Neural cell (in vitro differentiated cells): ENCODE results near the gene STX8. TPM values are rescaled to one million over a fixed set of nuclear protein-coding genes. Genes with fewer than 3 reads are reported as not detected.

Experiments used
- H2AFZ ChIP-seq: fragments of 200-600, 300-800 bp; sonication (generic), shearing (Covaris generic); 2 replicates; pipeline ENCODE4 v1.6.0; 2014; ENCODE audit warnings: low read depth, mild to moderate bottlenecking, antibody characterized with exemption, low read length, moderate library complexity
- H3F3A ChIP-seq: fragments of 200-600 bp; shearing (Covaris generic); 2 replicates; pipeline ENCODE4 v1.6.1; 2016; ENCODE audit warnings: mild to moderate bottlenecking, moderate library complexity, mixed read lengths, antibody characterized with exemption, low read length; ENCODE audit not compliant: insufficient read depth, poor library complexity, severe bottlenecking
- H3K27ac ChIP-seq: fragments of 200-600, 300-800 bp; sonication (generic), shearing (Covaris generic); 2 replicates; pipeline ENCODE4 v1.5.1; 2014; ENCODE audit warnings: mild to moderate bottlenecking, low read length, moderate library complexity
- H3K27me3 ChIP-seq: fragments of 300-800, 200-600 bp; sonication (generic), shearing (Covaris generic); 2 replicates; pipeline ENCODE4 v1.6.0; 2014; ENCODE audit warnings: mild to moderate bottlenecking, low read depth, low read length, moderate library complexity; ENCODE audit not compliant: insufficient read depth
- H3K36me3 ChIP-seq: fragments of 300-800, 200-600 bp; sonication (generic), shearing (Covaris generic); 2 replicates; pipeline ENCODE4 v1.5.1; 2014; ENCODE audit warnings: mild to moderate bottlenecking, antibody characterized with exemption, low read length, moderate library complexity; ENCODE audit not compliant: insufficient read depth
- H3K4me2 ChIP-seq: fragments of 300-800, 200-600 bp; sonication (generic), shearing (Covaris generic); 2 replicates; pipeline ENCODE4 v1.6.0; 2014; ENCODE audit warnings: mild to moderate bottlenecking, low read length
- H3K4me3 ChIP-seq: fragments of 300-800, 200-600 bp; sonication (generic), shearing (Covaris generic); 2 replicates; pipeline ENCODE4 v1.5.1; 2014; ENCODE audit warnings: mild to moderate bottlenecking, low read length, moderate library complexity
- H3K79me2 ChIP-seq: fragments of 200-600 bp; shearing (Covaris generic); replicated peaks from 2 replicates; pipeline ENCODE4 v1.6.0; 2014; ENCODE audit warnings: mild to moderate bottlenecking, low read length, moderate library complexity; ENCODE audit not compliant: insufficient read depth
- H3K9ac ChIP-seq: fragments of 300-800, 200-600 bp; sonication (generic), shearing (Covaris generic); 2 replicates; pipeline ENCODE4 v1.6.1; 2016; ENCODE audit warnings: mild to moderate bottlenecking, low read length, mixed read lengths
- H3K9me2 ChIP-seq: fragments of 200-600 bp; shearing (Covaris generic); 2 replicates; pipeline ENCODE4 v1.6.1; 2016; ENCODE audit warnings: mild to moderate bottlenecking, low read length, mixed read lengths; ENCODE audit not compliant: insufficient read depth
- H3K9me3 ChIP-seq: fragments of 200-600, 300-800 bp; sonication (generic), shearing (Covaris generic); 2 replicates; pipeline ENCODE4 v1.6.1; 2016; ENCODE audit warnings: mild to moderate bottlenecking, mixed run types, low read length, moderate library complexity, mixed read lengths
- H4K20me1 ChIP-seq: fragments of 200-600 bp; shearing (Covaris generic); 2 replicates; pipeline ENCODE4 v1.6.1; 2016; ENCODE audit warnings: mild to moderate bottlenecking, mixed run types; ENCODE audit not compliant: insufficient read depth
- CTCF ChIP-seq: fragments of 450-650 bp; IDR thresholded peaks from 2 replicates; pipeline ENCODE4 v1.5.1; 2014; ENCODE audit warnings: antibody characterized with exemption, mild to moderate bottlenecking, moderate library complexity; ENCODE audit not compliant: poor library complexity, severe bottlenecking
- EP300 ChIP-seq: fragments of 450-650 bp; conservative IDR thresholded peaks from 2 replicates; pipeline ENCODE4 v1.6.1; 2014; ENCODE audit warnings: antibody characterized with exemption, mild to moderate bottlenecking, moderate library complexity; ENCODE audit not compliant: poor library complexity, severe bottlenecking
- EZH2 ChIP-seq: fragments of 200-600, 300-800 bp; shearing (Covaris generic), sonication (generic); IDR thresholded peaks from 2 replicates; pipeline ENCODE4 v1.6.1; 2014; ENCODE audit warnings: antibody characterized with exemption, low read length, borderline replicate concordance, mild to moderate bottlenecking; ENCODE audit not compliant: insufficient read depth, poor library complexity, severe bottlenecking
- MXI1 ChIP-seq: fragments of 450-650 bp; conservative IDR thresholded peaks from 2 replicates; pipeline ENCODE4 v1.6.1; 2014; ENCODE audit warnings: antibody characterized with exemption, mild to moderate bottlenecking; ENCODE audit not compliant: poor library complexity, severe bottlenecking
- POLR2AphosphoS5 ChIP-seq: IDR thresholded peaks from 2 replicates; pipeline ENCODE4 v1.6.1; 2012
- RAD21 ChIP-seq: fragments of 450-650 bp; conservative IDR thresholded peaks from 2 replicates; pipeline ENCODE4 v1.6.1; 2014; ENCODE audit warnings: antibody characterized with exemption, mild to moderate bottlenecking, moderate library complexity
- REST ChIP-seq: IDR thresholded peaks from 2 replicates; pipeline ENCODE4 v1.6.1; 2012; ENCODE audit warnings: borderline replicate concordance
- SMC3 ChIP-seq: fragments of 450-650 bp; conservative IDR thresholded peaks from 2 replicates; pipeline ENCODE4 v1.6.1; 2014; ENCODE audit warnings: antibody characterized with exemption, mild to moderate bottlenecking, moderate library complexity; ENCODE audit not compliant: poor library complexity
- TAF1 ChIP-seq: IDR thresholded peaks from 2 replicates; pipeline ENCODE4 v1.6.1; 2012; ENCODE audit warnings: low read depth
- polyA plus RNA-seq: library from polyadenylated mRNA; depleted of rRNA; stranded (reverse); fragments of >200 nt; gene quantifications from 2 replicates; pipeline ENCODE4 v1.2.3, GENCODE V29; 2014

Gene STX8
- polyA plus RNA-seq, 1 donor from 2014 or later = 100 TPM

GRCh38 chr17:9239246-9239792 is 336.3 kb downstream of the STX8 start:
- no peaks in the 10 kb centered on the region for H4K20me1 ChIP-seq
- no peak overlapping the region for H3K4me3 ChIP-seq
- H3F3A ChIP-seq = no peaks in the 10 kb centered on the region
- H3K27ac ChIP-seq = no peak overlapping the region
- TF ChIP-seq POLR2AphosphoS5 (no peak), RAD21 (no peak), SMC3 (no peak), TAF1 (no peak), CTCF (no peak), MXI1 (no peak), EZH2 (no peak), REST (no peak), EP300 (no peak)
- H3K4me2 ChIP-seq = no peak overlapping the region
- H3K9me2 ChIP-seq = no peaks in the 10 kb centered on the region
- H2AFZ ChIP-seq = no peak overlapping the region
- H3K9ac ChIP-seq = no peak overlapping the region
- H3K9me3 ChIP-seq = no peaks in the 10 kb centered on the region
- H3K36me3 ChIP-seq = no peaks in the 10 kb centered on the region
- no peaks in the 10 kb centered on the region for H3K27me3 ChIP-seq
- H3K79me2 ChIP-seq = no peaks in the 10 kb centered on the region

- peak overlapping the region; percentile 45 for H3K4me3 ChIP-seq
- H3K4me2 ChIP-seq = no peak overlapping the region
- no peaks in the 10 kb centered on the region for H4K20me1 ChIP-seq
- no peaks in the 10 kb centered on the region for H3K27me3 ChIP-seq
- TF ChIP-seq RAD21 (no peak), EP300 (no peak), POLR2AphosphoS5 (no peak), SMC3 (no peak), REST (no peak), MXI1 (no peak), TAF1 (no peak), CTCF (no peak)
- H3K36me3 ChIP-seq = no peaks in the 10 kb centered on the region
- no peaks in the 10 kb centered on the region for H3K79me2 ChIP-seq
- H3F3A ChIP-seq = no peaks in the 10 kb centered on the region
- no peaks in the 10 kb centered on the region for H3K9me2 ChIP-seq
- no peaks in the 10 kb centered on the region for H3K9me3 ChIP-seq
- no peak overlapping the region for H2AFZ ChIP-seq
- H3K27ac ChIP-seq = peak overlapping the region; percentile 47
- H3K9ac ChIP-seq = peak overlapping the region; percentile 38
These were observed 337.0 kb downstream of the STX8 start for GRCh38 chr17:9238340-9239245.
